ENCODE results near the gene FNBP1. TPM values are rescaled to one million over a fixed set of nuclear protein-coding genes. Genes with fewer than 3 reads are reported as not detected.
"Not testable (repeated sequence)": the region's sequence is repeated elsewhere in the genome, so short reads cannot be mapped to it uniquely, and the experiment has no call there.

FNBP1 gene
- total and polyA plus RNA-seq, 2 experiments from 2014 or later = 26.6 to 28.8 TPM

GRCh38 chr9:129981180-129981907 is 61.6 kb downstream of the FNBP1 start:
- Histone ChIP-seq H3F3A (replicated peaks; ENCODE audit: low read depth) (no peaks in the 10 kb centered on the region), H3K36me3 (ENCODE audit: insufficient read depth) (peaks cover 6% of the 10 kb centered on the region; the same call in 1 of the 2 replicates), H3K79me2 (replicated peaks; ENCODE audit: insufficient read depth) (no peaks in the 10 kb centered on the region; the same call in 1 of the 2 replicates), H3K4me1 (ENCODE audit: insufficient read depth) (no peaks in the 10 kb centered on the region), H3K27ac (ENCODE audit: low read depth) (no peak overlapping the region), H3K9me2 (ENCODE audit: insufficient read depth) (no peaks in the 10 kb centered on the region), H3K27me3 (ENCODE audit: insufficient read depth) (no peaks in the 10 kb centered on the region), H2AFZ (no peak overlapping the region), H3K4me3 (no peak overlapping the region), H3K4me2 (no peak overlapping the region), H4K20me1 (replicated peaks; ENCODE audit: insufficient read depth) (peaks cover 4% of the 10 kb centered on the region; the same call in 1 of the 2 replicates)
- Mint-ChIP-seq H3K27me3 (ENCODE audit: insufficient read depth, low read depth, poor library complexity) (no peaks in the 10 kb centered on the region), H3K27ac (no peak overlapping the region), H3K4me1 (no peaks in the 10 kb centered on the region), H3K4me3 (no peak overlapping the region), H3K36me3 (ENCODE audit: low read depth) (peaks cover 13% of the 10 kb centered on the region), H3K9me3 (no peaks in the 10 kb centered on the region)
- ATAC-seq (no peak), DNase-seq (ENCODE audit: low spot score) (no peak)
- TF ChIP-seq POLR2AphosphoS5 (IDR thresholded peaks at IDR 0.05; ENCODE audit: low read depth) (no peak), EZH2phosphoT487 (IDR thresholded peaks at IDR 0.05; ENCODE audit: unreplicated experiment) (no peak), ZNF114 (CRISPR knock-in tag; IDR thresholded peaks at IDR 0.05) (no peak), STAT1 (IDR thresholded peaks at IDR 0.05; ENCODE audit: unreplicated experiment) (no peak), EZH2 (IDR thresholded peaks at IDR 0.05; ENCODE audit: low read depth, unreplicated experiment) (no peak), CREB1 (CRISPR knock-in tag; IDR thresholded peaks at IDR 0.05; ENCODE audit: low read depth) (no peak), JUNB (IDR thresholded peaks at IDR 0.05; ENCODE audit: unreplicated experiment) (no peak)
- TF ChIP-seq, protein P1, sequence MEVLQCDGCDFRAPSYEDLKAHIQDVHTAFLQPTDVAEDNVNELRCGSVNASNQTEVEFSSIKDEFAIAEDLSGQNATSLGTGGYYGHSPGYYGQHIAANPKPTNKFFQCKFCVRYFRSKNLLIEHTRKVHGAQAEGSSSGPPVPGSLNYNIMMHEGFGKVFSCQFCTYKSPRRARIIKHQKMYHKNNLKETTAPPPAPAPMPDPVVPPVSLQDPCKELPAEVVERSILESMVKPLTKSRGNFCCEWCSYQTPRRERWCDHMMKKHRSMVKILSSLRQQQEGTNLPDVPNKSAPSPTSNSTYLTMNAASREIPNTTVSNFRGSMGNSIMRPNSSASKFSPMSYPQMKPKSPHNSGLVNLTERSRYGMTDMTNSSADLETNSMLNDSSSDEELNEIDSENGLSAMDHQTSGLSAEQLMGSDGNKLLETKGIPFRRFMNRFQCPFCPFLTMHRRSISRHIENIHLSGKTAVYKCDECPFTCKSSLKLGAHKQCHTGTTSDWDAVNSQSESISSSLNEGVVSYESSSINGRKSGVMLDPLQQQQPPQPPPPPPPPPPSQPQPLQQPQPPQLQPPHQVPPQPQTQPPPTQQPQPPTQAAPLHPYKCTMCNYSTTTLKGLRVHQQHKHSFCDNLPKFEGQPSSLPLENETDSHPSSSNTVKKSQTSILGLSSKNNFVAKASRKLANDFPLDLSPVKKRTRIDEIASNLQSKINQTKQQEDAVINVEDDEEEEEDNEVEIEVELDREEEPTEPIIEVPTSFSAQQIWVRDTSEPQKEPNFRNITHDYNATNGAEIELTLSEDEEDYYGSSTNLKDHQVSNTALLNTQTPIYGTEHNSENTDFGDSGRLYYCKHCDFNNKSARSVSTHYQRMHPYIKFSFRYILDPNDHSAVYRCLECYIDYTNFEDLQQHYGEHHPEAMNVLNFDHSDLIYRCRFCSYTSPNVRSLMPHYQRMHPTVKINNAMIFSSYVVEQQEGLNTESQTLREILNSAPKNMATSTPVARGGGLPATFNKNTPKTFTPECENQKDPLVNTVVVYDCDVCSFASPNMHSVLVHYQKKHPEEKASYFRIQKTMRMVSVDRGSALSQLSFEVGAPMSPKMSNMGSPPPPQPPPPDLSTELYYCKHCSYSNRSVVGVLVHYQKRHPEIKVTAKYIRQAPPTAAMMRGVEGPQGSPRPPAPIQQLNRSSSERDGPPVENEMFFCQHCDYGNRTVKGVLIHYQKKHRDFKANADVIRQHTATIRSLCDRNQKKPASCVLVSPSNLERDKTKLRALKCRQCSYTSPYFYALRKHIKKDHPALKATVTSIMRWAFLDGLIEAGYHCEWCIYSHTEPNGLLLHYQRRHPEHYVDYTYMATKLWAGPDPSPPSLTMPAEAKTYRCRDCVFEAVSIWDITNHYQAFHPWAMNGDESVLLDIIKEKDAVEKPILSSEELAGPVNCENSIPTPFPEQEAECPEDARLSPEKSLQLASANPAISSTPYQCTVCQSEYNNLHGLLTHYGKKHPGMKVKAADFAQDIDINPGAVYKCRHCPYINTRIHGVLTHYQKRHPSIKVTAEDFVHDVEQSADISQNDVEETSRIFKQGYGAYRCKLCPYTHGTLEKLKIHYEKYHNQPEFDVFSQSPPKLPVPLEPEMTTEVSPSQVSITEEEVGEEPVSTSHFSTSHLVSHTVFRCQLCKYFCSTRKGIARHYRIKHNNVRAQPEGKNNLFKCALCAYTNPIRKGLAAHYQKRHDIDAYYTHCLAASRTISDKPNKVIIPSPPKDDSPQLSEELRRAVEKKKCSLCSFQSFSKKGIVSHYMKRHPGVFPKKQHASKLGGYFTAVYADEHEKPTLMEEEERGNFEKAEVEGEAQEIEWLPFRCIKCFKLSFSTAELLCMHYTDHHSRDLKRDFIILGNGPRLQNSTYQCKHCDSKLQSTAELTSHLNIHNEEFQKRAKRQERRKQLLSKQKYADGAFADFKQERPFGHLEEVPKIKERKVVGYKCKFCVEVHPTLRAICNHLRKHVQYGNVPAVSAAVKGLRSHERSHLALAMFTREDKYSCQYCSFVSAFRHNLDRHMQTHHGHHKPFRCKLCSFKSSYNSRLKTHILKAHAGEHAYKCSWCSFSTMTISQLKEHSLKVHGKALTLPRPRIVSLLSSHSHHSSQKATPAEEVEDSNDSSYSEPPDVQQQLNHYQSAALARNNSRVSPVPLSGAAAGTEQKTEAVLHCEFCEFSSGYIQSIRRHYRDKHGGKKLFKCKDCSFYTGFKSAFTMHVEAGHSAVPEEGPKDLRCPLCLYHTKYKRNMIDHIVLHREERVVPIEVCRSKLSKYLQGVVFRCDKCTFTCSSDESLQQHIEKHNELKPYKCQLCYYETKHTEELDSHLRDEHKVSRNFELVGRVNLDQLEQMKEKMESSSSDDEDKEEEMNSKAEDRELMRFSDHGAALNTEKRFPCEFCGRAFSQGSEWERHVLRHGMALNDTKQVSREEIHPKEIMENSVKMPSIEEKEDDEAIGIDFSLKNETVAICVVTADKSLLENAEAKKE (CRISPR knock-in tag; IDR thresholded peaks at IDR 0.05) = no peak
- TF ChIP-seq, protein P2, sequence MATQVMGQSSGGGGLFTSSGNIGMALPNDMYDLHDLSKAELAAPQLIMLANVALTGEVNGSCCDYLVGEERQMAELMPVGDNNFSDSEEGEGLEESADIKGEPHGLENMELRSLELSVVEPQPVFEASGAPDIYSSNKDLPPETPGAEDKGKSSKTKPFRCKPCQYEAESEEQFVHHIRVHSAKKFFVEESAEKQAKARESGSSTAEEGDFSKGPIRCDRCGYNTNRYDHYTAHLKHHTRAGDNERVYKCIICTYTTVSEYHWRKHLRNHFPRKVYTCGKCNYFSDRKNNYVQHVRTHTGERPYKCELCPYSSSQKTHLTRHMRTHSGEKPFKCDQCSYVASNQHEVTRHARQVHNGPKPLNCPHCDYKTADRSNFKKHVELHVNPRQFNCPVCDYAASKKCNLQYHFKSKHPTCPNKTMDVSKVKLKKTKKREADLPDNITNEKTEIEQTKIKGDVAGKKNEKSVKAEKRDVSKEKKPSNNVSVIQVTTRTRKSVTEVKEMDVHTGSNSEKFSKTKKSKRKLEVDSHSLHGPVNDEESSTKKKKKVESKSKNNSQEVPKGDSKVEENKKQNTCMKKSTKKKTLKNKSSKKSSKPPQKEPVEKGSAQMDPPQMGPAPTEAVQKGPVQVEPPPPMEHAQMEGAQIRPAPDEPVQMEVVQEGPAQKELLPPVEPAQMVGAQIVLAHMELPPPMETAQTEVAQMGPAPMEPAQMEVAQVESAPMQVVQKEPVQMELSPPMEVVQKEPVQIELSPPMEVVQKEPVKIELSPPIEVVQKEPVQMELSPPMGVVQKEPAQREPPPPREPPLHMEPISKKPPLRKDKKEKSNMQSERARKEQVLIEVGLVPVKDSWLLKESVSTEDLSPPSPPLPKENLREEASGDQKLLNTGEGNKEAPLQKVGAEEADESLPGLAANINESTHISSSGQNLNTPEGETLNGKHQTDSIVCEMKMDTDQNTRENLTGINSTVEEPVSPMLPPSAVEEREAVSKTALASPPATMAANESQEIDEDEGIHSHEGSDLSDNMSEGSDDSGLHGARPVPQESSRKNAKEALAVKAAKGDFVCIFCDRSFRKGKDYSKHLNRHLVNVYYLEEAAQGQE (IDR thresholded peaks at IDR 0.05; ENCODE audit: unreplicated experiment) = no peak
- TF ChIP-seq, protein P3, sequence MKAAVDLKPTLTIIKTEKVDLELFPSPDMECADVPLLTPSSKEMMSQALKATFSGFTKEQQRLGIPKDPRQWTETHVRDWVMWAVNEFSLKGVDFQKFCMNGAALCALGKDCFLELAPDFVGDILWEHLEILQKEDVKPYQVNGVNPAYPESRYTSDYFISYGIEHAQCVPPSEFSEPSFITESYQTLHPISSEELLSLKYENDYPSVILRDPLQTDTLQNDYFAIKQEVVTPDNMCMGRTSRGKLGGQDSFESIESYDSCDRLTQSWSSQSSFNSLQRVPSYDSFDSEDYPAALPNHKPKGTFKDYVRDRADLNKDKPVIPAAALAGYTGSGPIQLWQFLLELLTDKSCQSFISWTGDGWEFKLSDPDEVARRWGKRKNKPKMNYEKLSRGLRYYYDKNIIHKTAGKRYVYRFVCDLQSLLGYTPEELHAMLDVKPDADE (IDR thresholded peaks at IDR 0.05) = no peak

DNA sequence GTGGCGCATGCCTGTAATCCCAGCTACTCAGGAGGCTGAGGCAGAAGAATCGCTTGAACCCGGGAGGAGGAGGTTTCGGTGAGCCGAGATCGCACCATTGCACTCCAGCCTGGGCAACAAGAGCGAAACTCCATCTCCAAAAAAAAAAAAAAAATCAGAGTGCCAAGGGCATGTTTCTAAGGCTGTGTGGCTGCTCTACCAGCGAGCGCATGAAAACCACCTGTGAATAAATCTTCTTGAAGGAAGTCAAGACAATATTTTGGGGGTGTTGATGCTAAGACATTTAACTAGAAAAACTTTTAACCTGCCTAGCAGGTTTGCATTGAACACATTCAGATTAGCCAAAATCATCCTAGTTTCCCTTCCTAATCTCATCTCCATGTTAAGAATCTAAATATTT is 62.8 kb downstream of the FNBP1 start:
- H3K27me3 ChIP-seq (ENCODE audit: insufficient read depth); H3K79me2 ChIP-seq (replicated peaks; ENCODE audit: insufficient read depth); H3K4me3 ChIP-seq; H3K4me2 ChIP-seq; H3K4me3 Mint-ChIP-seq; H3K27ac ChIP-seq (ENCODE audit: low read depth); H2AFZ ChIP-seq; H3K27me3 Mint-ChIP-seq (ENCODE audit: insufficient read depth, low read depth, poor library complexity); DNase-seq (ENCODE audit: low spot score); ATAC-seq; H4K20me1 ChIP-seq (replicated peaks; ENCODE audit: insufficient read depth); H3K9me3 Mint-ChIP-seq; H3K4me1 ChIP-seq (ENCODE audit: insufficient read depth); H3F3A ChIP-seq (replicated peaks; ENCODE audit: low read depth); H3K27ac Mint-ChIP-seq; H3K4me1 Mint-ChIP-seq; H3K9me2 ChIP-seq (ENCODE audit: insufficient read depth); H3K36me3 ChIP-seq (ENCODE audit: insufficient read depth): not testable (repeated sequence)
- peaks cover 13% of the 10 kb centered on the region for H3K36me3 Mint-ChIP-seq (ENCODE audit: low read depth)
